Hepatocyte (in vitro differentiated cells): ENCODE measurements around the gene PCGF1. TPM values are rescaled to one million over a fixed set of nuclear protein-coding genes. Genes with fewer than 3 reads are reported as not detected.
A peak's percentile ranks its signal among the peaks of the same experiment; 100 is the strongest.

Experiments
- DNase-seq: peaks from one replicate; pipeline ENCODE4 v3.0.0-alpha.2; 2016; ENCODE audit warnings: low spot score
- H2AFZ ChIP-seq: fragments of 200-600 bp; sonication (generic); 2 replicates; pipeline ENCODE4 v1.6.0; 2016; ENCODE audit warnings: antibody characterized with exemption, mild to moderate bottlenecking
- H3K27ac ChIP-seq: fragments of 200-600 bp; sonication (generic); 2 replicates; pipeline ENCODE4 v1.5.1; 2016; ENCODE audit warnings: mild to moderate bottlenecking
- H3K27me3 ChIP-seq: fragments of 200-600 bp; sonication (generic); 2 replicates; pipeline ENCODE4 v1.6.1; 2016
- H3K36me3 ChIP-seq: fragments of 200-600 bp; sonication (generic); replicated peaks from 2 replicates; pipeline ENCODE4 v1.5.1; 2016; ENCODE audit warnings: low read depth; ENCODE audit not compliant: insufficient read depth
- H3K4me1 ChIP-seq: fragments of 200-600 bp; sonication (generic); 2 replicates; pipeline ENCODE4 v1.5.1; 2016; ENCODE audit warnings: mild to moderate bottlenecking, moderate library complexity; ENCODE audit not compliant: insufficient read depth
- H3K4me2 ChIP-seq: fragments of 200-600 bp; sonication (generic); 2 replicates; pipeline ENCODE4 v1.6.0; 2016
- H3K4me3 ChIP-seq: fragments of 200-600 bp; sonication (generic); 2 replicates; pipeline ENCODE4 v1.5.1; 2016; ENCODE audit warnings: mild to moderate bottlenecking
- H3K79me2 ChIP-seq: fragments of 200-600 bp; sonication (generic); 2 replicates; pipeline ENCODE4 v1.6.0; 2017; ENCODE audit warnings: mild to moderate bottlenecking
- H3K9me2 ChIP-seq: fragments of 200-600 bp; sonication (generic); replicated peaks from 2 replicates; pipeline ENCODE4 v1.6.0; 2017; ENCODE audit warnings: mild to moderate bottlenecking; ENCODE audit not compliant: insufficient read depth
- H3K9me3 ChIP-seq: fragments of 200-600 bp; sonication (generic); 2 replicates; pipeline ENCODE4 v1.5.1; 2016; ENCODE audit warnings: low read depth, mild to moderate bottlenecking
- H4K20me1 ChIP-seq: fragments of 200-600 bp; sonication (generic); 2 replicates; pipeline ENCODE4 v1.6.0; 2016; ENCODE audit warnings: mild to moderate bottlenecking; ENCODE audit not compliant: insufficient read depth, poor library complexity, severe bottlenecking
- CTCF ChIP-seq: fragments of 200-600 bp; sonication (generic); IDR thresholded peaks from 2 replicates; pipeline ENCODE4 v1.5.1; 2016; ENCODE audit warnings: antibody characterized with exemption, mild to moderate bottlenecking; ENCODE audit not compliant: poor library complexity
- EZH2 ChIP-seq: fragments of 200-600 bp; sonication (generic); IDR thresholded peaks from 2 replicates; pipeline ENCODE4 v1.6.1; 2016; ENCODE audit warnings: antibody characterized with exemption, mild to moderate bottlenecking, borderline replicate concordance
- EZH2phosphoT487 ChIP-seq: fragments of 200-600 bp; sonication (generic); IDR thresholded peaks from one replicate; pipeline ENCODE4 v1.6.1; 2018; ENCODE audit warnings: antibody characterized with exemption, mild to moderate bottlenecking, low read depth, moderate library complexity; ENCODE audit not compliant: unreplicated experiment, severe bottlenecking
- WGBS: methylation state at CpG from one replicate; pipeline ENCODE4 v1.1.6; 2016; ENCODE audit warnings: low lambda C conversion rate; ENCODE audit errors: missing lambda C conversion rate; 5-methylcytosine and 5-hydroxymethylcytosine counted together
- polyA plus RNA-seq: library from polyadenylated mRNA; unstranded; fragments of >200 nt; fragmentation: Nextera tagmentation; extraction: Ambion mirVana; gene quantifications from 2 replicates; pipeline ENCODE4 v1.2.1, GENCODE V29; 2016
- total RNA-seq: library from RNA; depleted of rRNA; stranded (reverse); fragments of >200 nt; gene quantifications from 2 replicates; pipeline ENCODE4 v1.2.3, GENCODE V29; 2014

PCGF1 gene
- total and polyA plus RNA-seq, 2 experiments from 2014 or later: 10.6 to 30.2 TPM

DNA sequence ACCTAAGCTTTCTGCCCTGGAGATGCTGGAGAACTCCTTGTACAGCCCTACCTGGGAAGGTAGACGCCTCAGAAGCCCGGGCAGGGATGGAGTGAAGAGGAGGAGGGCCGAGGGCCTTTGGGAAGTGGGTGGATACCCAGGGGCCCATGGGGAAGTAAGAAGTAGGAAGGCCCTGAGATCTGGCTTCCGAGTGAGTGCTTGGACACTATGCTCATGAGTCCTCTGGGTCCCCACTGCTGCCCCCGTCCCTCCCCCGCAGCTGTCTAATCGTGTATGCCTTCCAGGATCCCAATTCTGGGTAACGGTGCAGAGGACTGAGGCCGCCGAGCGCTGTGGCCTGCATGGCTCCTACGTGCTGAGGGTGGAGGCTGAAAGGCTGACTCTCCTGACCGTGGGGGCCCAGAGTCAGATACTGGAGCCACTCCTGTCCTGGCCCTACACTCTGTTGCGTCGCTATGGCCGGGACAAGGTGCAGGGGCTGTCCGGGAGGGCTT, 48.2 kb upstream of the PCGF1 start:
- no peaks in the 10 kb centered on the region for H3K36me3 ChIP-seq
- peaks cover 11% of the 10 kb centered on the region for H3K27me3 ChIP-seq
- no peak for DNase-seq
- no peaks in the 10 kb centered on the region for H4K20me1 ChIP-seq
- no peaks in the 10 kb centered on the region for H3K79me2 ChIP-seq
- H3K9me2 ChIP-seq: no peaks in the 10 kb centered on the region
- peak overlapping the region; percentile 82 for H2AFZ ChIP-seq
- no peak overlapping the region for H3K27ac ChIP-seq
- peaks cover 12% of the 10 kb centered on the region for H3K4me1 ChIP-seq
- peak overlapping the region; percentile 89 for H3K4me2 ChIP-seq
- H3K9me3 ChIP-seq: no peaks in the 10 kb centered on the region
- peak overlapping the region; percentile 82 for H3K4me3 ChIP-seq
- WGBS: 73% methylated on average over 17 of the region's 17 CpGs
- TF ChIP-seq CTCF: no peak
- no peak for TF ChIP-seq EZH2phosphoT487
- TF ChIP-seq EZH2: no peak

- Histone ChIP-seq H4K20me1 (no peaks in the 10 kb centered on the region), H3K27ac (peak overlapping the region; percentile 94), H3K4me2 (peak overlapping the region; percentile 89), H3K4me1 (peaks cover 12% of the 10 kb centered on the region), H3K36me3 (no peaks in the 10 kb centered on the region), H3K4me3 (peak overlapping the region; percentile 82), H3K79me2 (no peaks in the 10 kb centered on the region), H2AFZ (peak overlapping the region; percentile 82), H3K9me2 (no peaks in the 10 kb centered on the region), H3K27me3 (peaks cover 5% of the 10 kb centered on the region), H3K9me3 (no peaks in the 10 kb centered on the region)
- TF ChIP-seq EZH2 (no peak), CTCF (no peak), EZH2phosphoT487 (no peak)
- peak; percentile 73 for DNase-seq
- 2% methylated on average over 57 of the region's 58 CpGs for WGBS
These were observed 47.5 kb upstream of the PCGF1 start for GRCh38 chr2:74554820-74555531.

- peak; percentile 92 for DNase-seq
- Histone ChIP-seq H3K4me1 (peaks cover 15% of the 10 kb centered on the region), H3K4me2 (peak within 1 kb of the TSS; percentile 89), H3K9me2 (no peaks in the 10 kb centered on the region), H3K36me3 (no peaks in the 10 kb centered on the region), H4K20me1 (no peaks in the 10 kb centered on the region), H3K27me3 (no peaks in the 10 kb centered on the region), H3K4me3 (peak within 1 kb of the TSS; percentile 82), H3K27ac (peak within 1 kb of the TSS; percentile 94), H3K79me2 (no peaks in the 10 kb centered on the region), H2AFZ (peak within 1 kb of the TSS; percentile 82), H3K9me3 (no peaks in the 10 kb centered on the region)
- no peak for TF ChIP-seq EZH2phosphoT487
- no peak for TF ChIP-seq EZH2
- no peak for TF ChIP-seq CTCF
- WGBS: under 1% methylated on average over 30 of the region's 73 CpGs
These were observed 46.7 kb upstream of the PCGF1 start, which contains the start of the genes DOK1 and LOXL3 for GRCh38 chr2:74553892-74554819. Gene DOK1 (plus strand): TSS chr2:74554720. CDS start chr2:74554755, 35 bp downstream. Gene LOXL3 (minus strand): TSS chr2:74553942. CDS start chr2:74552634, 1,308 bp downstream.
